Measurements from ENCODE around the gene NDUFV1. TPM values are rescaled to one million over a fixed set of nuclear protein-coding genes. Genes with fewer than 3 reads are reported as not detected.

Gene NDUFV1
- total and polyA plus RNA-seq, 9 of the 15 experiments (the other 6 are each of a cell fraction or from before 2014, with no cell fraction given) = 10.8 to 423 (median 209) TPM

DNA sequence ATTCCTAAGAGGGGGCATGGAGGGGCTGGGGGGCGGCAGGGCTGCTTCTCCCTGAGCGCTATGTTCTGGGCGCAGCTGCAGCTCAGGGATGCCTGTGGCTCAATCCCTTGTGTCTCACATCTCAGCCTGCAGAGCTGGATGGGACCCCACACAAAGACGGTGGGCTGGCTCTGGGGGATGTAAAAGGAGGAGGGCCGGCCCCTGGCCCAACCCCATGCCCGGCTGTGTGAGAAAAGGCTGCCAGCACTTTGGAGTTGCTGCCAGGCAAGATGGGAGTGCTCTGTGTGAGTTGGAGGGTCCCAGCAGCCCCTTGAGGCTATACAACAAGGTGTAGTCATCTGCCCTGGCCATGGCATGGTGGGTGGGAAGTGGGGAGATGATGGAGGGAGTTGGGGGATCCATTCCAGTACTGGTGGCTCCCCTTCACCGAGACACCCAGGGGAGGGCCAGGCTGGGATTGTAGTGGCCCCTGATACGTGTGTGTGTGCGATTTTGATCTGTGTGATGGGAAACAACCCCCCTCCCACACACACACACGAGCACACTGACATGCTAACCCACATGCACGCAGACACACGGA is 34.1 kb downstream of the NDUFV1 start:
- no peak overlapping the region for H2AFZ ChIP-seq (ENCODE audit: low read depth, low read length)
- DNase-seq (ENCODE audit: extremely low read depth in 1 of 4, low spot score in 3 of 4) = no peak
- no peaks in the 10 kb centered on the region for H3K36me3 ChIP-seq (ENCODE audit: control insufficient read depth, insufficient read depth, low read length)
- H3K4me1 ChIP-seq (replicated peaks in 1 of 2; ENCODE audit: control insufficient read depth in 2 of 2, insufficient read depth in 2 of 2, low read length in 2 of 2) = peaks cover 0 to 46% of the 10 kb centered on the region in 2 experiments; a peak in 3 of 5 replicates
- no peak for ATAC-seq
- no peak overlapping the region for H3K4me2 ChIP-seq (ENCODE audit: insufficient read depth, low read length)
- in situ Hi-C loops (cut with MboI) = no loop called here
- peaks cover 0 to 19% of the 10 kb centered on the region in 2 experiments; a peak in 2 of 5 replicates for H3K27me3 ChIP-seq (ENCODE audit: control insufficient read depth in 2 of 2, insufficient read depth in 2 of 2, low read length in 2 of 2)
- no peaks in the 10 kb centered on the region for H3K9me3 ChIP-seq (replicated peaks; ENCODE audit: control insufficient read depth, insufficient read depth, low read depth, low read length)
- ChIA-PET POLR2A (no interaction called here), CTCF (ENCODE audit: low intra/inter-chr PET ratio) (no interaction called here)
- H3K79me2 ChIP-seq (ENCODE audit: control insufficient read depth, insufficient read depth, low read length) = no peaks in the 10 kb centered on the region
- intact Hi-C loops (cut with micrococcal nuclease) = loop anchor here (5.0 to 10.0 kb wide), 2 partner anchors 64 to 164 kb away; no protein-coding TSS in a partner anchor
- WGBS (ENCODE audit: insufficient coverage, low coverage, missing lambda C conversion rate) = 4% methylated on average over 12 of the region's 12 CpGs
- no TSS peak for BruUV-seq (replicated peaks)
- H4K20me1 ChIP-seq (replicated peaks; ENCODE audit: control insufficient read depth, insufficient read depth, low read length) = no peaks in the 10 kb centered on the region
- H3K4me3 ChIP-seq = no peak overlapping the region
- no peak for FAIRE-seq
- no peak overlapping the region for H3K9ac ChIP-seq (ENCODE audit: insufficient read depth in 1 of 2, low read depth in 2 of 2, low read length in 2 of 2)
- TF ChIP-seq KHSRP (IDR thresholded peaks at IDR 0.05) = no peak
- no peak for TF ChIP-seq CBFA2T3 (IDR thresholded peaks at IDR 0.05)
- no peak for TF ChIP-seq ZFPM2 (CRISPR knock-in tag; IDR thresholded peaks at IDR 0.05)
- no peak for TF ChIP-seq PRMT5 (CRISPR knock-in tag; IDR thresholded peaks at IDR 0.05)
- TF ChIP-seq ZNF785 (CRISPR knock-in tag; IDR thresholded peaks at IDR 0.05) = no peak
- no peak for TF ChIP-seq EZH2 (IDR thresholded peaks at IDR 0.05; ENCODE audit: borderline replicate concordance, low read depth, low read length)
- no peak for TF ChIP-seq ZNF239 (CRISPR knock-in tag; IDR thresholded peaks at IDR 0.05)
- TF ChIP-seq WHSC1 (IDR thresholded peaks at IDR 0.05; ENCODE audit: low read length) = no peak
- no peak for TF ChIP-seq SNRNP70 (optimal IDR thresholded peaks at IDR 0.05; ENCODE audit: low read depth, low read length)
- no peak overlapping the region for H3K27ac ChIP-seq (ENCODE audit: extremely low read depth, low read depth, low read length)
- no peaks in the 10 kb centered on the region for H3K9me1 ChIP-seq (ENCODE audit: control insufficient read depth, insufficient read depth, low read length)
